ENCODE results near the gene APEX1. TPM values are rescaled to one million over a fixed set of nuclear protein-coding genes. Genes with fewer than 3 reads are reported as not detected.

APEX1 gene
- total RNA-seq, 1 experiment from 2014 or later, result 340 TPM

DNA sequence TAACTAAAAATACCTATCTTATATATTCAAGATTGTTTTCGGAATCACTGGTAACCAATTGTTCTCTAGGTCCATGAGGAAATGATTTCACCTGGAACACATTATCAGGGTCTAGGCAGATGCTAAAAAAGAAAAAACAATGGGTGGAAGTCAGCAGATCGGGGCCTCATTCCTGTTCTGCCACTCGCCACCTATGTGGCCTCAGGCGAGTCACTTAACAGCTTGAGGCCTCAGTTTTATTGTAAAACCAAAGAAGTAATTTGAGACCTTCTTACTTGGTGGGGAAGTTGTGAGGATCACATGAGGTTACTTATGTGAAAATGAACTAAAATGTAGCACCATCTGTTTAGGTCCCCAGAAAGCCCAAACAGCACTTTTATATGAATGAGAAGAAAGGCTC is 44.1 kb downstream of the APEX1 start:
- Mint-ChIP-seq H3K4me3 (no peak overlapping the region), H3K4me1 (peaks cover 27 to 28% of the 10 kb centered on the region in 2 experiments), H3K27ac (no peak overlapping the region; a peak in 1 of 7 replicates), H3K9me3 (peaks cover 3 to 10% of the 10 kb centered on the region in 2 experiments; a peak in 4 of 5 replicates), H3K27me3 (ENCODE audit: low read depth) (peaks cover 5% of the 10 kb centered on the region), H3K36me3 (ENCODE audit: insufficient read depth in 1 of 3, low read depth in 3 of 3) (peaks cover 0 to 8% (median 0%) of the 10 kb centered on the region in 3 experiments; a peak in 4 of 7 replicates)
- Histone ChIP-seq H3K79me2 (ENCODE audit: insufficient read depth, low read length) (no peaks in the 10 kb centered on the region), H2BK20ac (ENCODE audit: low read depth, low read length, poor library complexity, severe bottlenecking) (no peak overlapping the region), H4K20me1 (ENCODE audit: control insufficient read depth, insufficient read depth, insufficient read length) (no peaks in the 10 kb centered on the region), H3K79me1 (ENCODE audit: insufficient read depth, low read depth, low read length, poor library complexity, severe bottlenecking) (no peaks in the 10 kb centered on the region), H2BK5ac (ENCODE audit: insufficient read length, low read length) (no peak overlapping the region), H2BK12ac (ENCODE audit: insufficient read length, low read depth, low read length) (no peak overlapping the region), H3K9ac (ENCODE audit: extremely low read depth, insufficient read length, low read length) (no peak overlapping the region), H2AFZ (ENCODE audit: low read length) (no peak overlapping the region), H3K9me3 (ENCODE audit: control insufficient read depth, low read depth, low read length) (no peaks in the 10 kb centered on the region), H3K56ac (ENCODE audit: insufficient read length, low read depth, low read length) (no peak overlapping the region), H3K18ac (ENCODE audit: insufficient read length, low read depth, low read length) (no peak overlapping the region), H3K27me3 (ENCODE audit: insufficient read depth, low read length) (no peaks in the 10 kb centered on the region), H3T11ph (ENCODE audit: low read length) (no peak overlapping the region), H3K14ac (ENCODE audit: insufficient read depth, low read length) (no peak overlapping the region), H2BK120ac (ENCODE audit: low read depth, low read length, poor library complexity, severe bottlenecking) (no peak overlapping the region), H3K4me2 (ENCODE audit: insufficient read depth, insufficient read length, low read length) (no peak overlapping the region), H4K91ac (ENCODE audit: insufficient read length, low read depth, low read length) (no peak overlapping the region), H3K4me1 (ENCODE audit: insufficient read depth, low read length) (peaks cover 2% of the 10 kb centered on the region; the same call in 1 of the 2 replicates), H2BK15ac (ENCODE audit: low read depth, low read length) (no peak overlapping the region), H2AK5ac (ENCODE audit: insufficient read length, low read length) (no peak overlapping the region), H3K23ac (ENCODE audit: insufficient read length, low read depth, low read length) (no peak overlapping the region), H3K4ac (ENCODE audit: low read depth, low read length) (no peak overlapping the region), H4K5ac (ENCODE audit: insufficient read length, low read depth, low read length) (no peak overlapping the region), H4K8ac (replicated peaks; ENCODE audit: insufficient read length, low read depth, low read length) (no peak overlapping the region), H3K27ac (ENCODE audit: insufficient read length, low read depth, low read length) (no peak overlapping the region), H3K23me2 (ENCODE audit: insufficient read length, low read depth, low read length, poor library complexity, severe bottlenecking) (no peaks in the 10 kb centered on the region)
- TF ChIP-seq, protein P1, sequence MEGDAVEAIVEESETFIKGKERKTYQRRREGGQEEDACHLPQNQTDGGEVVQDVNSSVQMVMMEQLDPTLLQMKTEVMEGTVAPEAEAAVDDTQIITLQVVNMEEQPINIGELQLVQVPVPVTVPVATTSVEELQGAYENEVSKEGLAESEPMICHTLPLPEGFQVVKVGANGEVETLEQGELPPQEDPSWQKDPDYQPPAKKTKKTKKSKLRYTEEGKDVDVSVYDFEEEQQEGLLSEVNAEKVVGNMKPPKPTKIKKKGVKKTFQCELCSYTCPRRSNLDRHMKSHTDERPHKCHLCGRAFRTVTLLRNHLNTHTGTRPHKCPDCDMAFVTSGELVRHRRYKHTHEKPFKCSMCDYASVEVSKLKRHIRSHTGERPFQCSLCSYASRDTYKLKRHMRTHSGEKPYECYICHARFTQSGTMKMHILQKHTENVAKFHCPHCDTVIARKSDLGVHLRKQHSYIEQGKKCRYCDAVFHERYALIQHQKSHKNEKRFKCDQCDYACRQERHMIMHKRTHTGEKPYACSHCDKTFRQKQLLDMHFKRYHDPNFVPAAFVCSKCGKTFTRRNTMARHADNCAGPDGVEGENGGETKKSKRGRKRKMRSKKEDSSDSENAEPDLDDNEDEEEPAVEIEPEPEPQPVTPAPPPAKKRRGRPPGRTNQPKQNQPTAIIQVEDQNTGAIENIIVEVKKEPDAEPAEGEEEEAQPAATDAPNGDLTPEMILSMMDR (conservative IDR thresholded peaks at IDR 0.05), result no peak
- DNase-seq, result peak; percentile 46
- WGBS (ENCODE audit: extremely low coverage, insufficient read length, low lambda C conversion rate), result no CpG with 5 or more reads among the region's 4 CpGs

All from H9 (cell line).